H1 (cell line): ENCODE data around the gene ABHD4. TPM values are rescaled to one million over a fixed set of nuclear protein-coding genes. Genes with fewer than 3 reads are reported as not detected.
A peak's percentile ranks its signal among the peaks of the same experiment; 100 is the strongest.

Experiments used
- BACH1 ChIP-seq: IDR thresholded peaks from 2 replicates; pipeline ENCODE4 v1.6.1; 2012; ENCODE audit warnings: low read length, improper control_type of control experiment
- JUND ChIP-seq: IDR thresholded peaks from 2 replicates; pipeline ENCODE4 v1.6.1; 2011; ENCODE audit warnings: mild to moderate bottlenecking, improper control_type of control experiment, low read length
- MAX ChIP-seq: IDR thresholded peaks from 2 replicates; pipeline ENCODE4 v1.6.1; 2012; ENCODE audit warnings: inconsistent platforms
- RAD21 ChIP-seq, 2 experiments: IDR thresholded peaks in 1 of 2; conservative IDR thresholded peaks in 1 of 2; 2 replicates each; pipeline ENCODE4 v1.6.1; 2011; ENCODE audit warnings: low read depth in 2 of 2, low read length in 2 of 2, improper control_type of control experiment in 1 of 2, inconsistent platforms in 1 of 2, mild to moderate bottlenecking in 1 of 2, moderate library complexity in 1 of 2
- RNF2 ChIP-seq: fragments of 200-900, 300-1000 bp; sonication (generic); IDR thresholded peaks from 2 replicates; pipeline ENCODE4 v1.7.1; 2016; ENCODE audit warnings: borderline replicate concordance, low read depth, mild to moderate bottlenecking, antibody characterized with exemption, low read length; ENCODE audit not compliant: poor library complexity, severe bottlenecking; ENCODE audit errors: missing control alignments
- SIRT6 ChIP-seq: IDR thresholded peaks from one replicate; pipeline ENCODE4 v1.7.1; 2012; ENCODE audit warnings: low read length, inconsistent platforms
- SP2 ChIP-seq: IDR thresholded peaks from 2 replicates; pipeline ENCODE4 v1.6.1; 2012; ENCODE audit warnings: mild to moderate bottlenecking, low read length, inconsistent platforms
- SP4 ChIP-seq: IDR thresholded peaks from 2 replicates; pipeline ENCODE4 v1.6.1; 2012; ENCODE audit warnings: low read length, inconsistent platforms
- TBP ChIP-seq: IDR thresholded peaks from 2 replicates; pipeline ENCODE4 v1.6.1; 2011; ENCODE audit warnings: low read depth, low read length, improper control_type of control experiment
- ZNF274 ChIP-seq: IDR thresholded peaks from 2 replicates; pipeline ENCODE4 v1.7.0; 2012; ENCODE audit warnings: low read length, borderline replicate concordance; ENCODE audit errors: extremely low read depth
- polyA plus RNA-seq, 7 experiments: library from polyadenylated mRNA; depleted of rRNA in 3 of 7; stranded (reverse) in 5 of 7; unstranded in 2 of 7; fragments of >200 nt in 5 of 7; fragments of 200-250 nt in 2 of 7; gene quantifications; 1 replicate in 5 of 7; 2 replicates in 1 of 7; 4 replicates in 1 of 7; pipeline versions ENCODE4 v1.2.1 to v1.2.3, GENCODE V29; 2011 to 2013; ENCODE audit warnings: missing spikeins in 2 of 7, mixed read lengths in 2 of 7
- total RNA-seq: library from RNA; stranded (reverse); fragmentation: NEBNext Ultra II Directional; extraction: Animal tissue kit (Norgen Biotek cat#: 25700); gene quantifications from 2 replicates; pipeline ENCODE4 v1.2.1, GENCODE V29; 2021

Gene ABHD4
- total and polyA plus RNA-seq, 2 of the 8 experiments (the other 6 are each of a cell fraction or from before 2014, with no cell fraction given): 32.4 to 42.9 TPM

- TF ChIP-seq SP2 (no peak), MAX (no peak), JUND (no peak), TBP (peak; percentile 71), ZNF274 (no peak), BACH1 (no peak), SP4 (no peak), RAD21 (IDR thresholded peaks at IDR 0.05 in 1 of 2, conservative IDR thresholded peaks at IDR 0.05 in 1 of 2; ENCODE audit: low read depth in 2 of 2, low read length in 2 of 2) (no peak), SIRT6 (no peak), RNF2 (no peak)
- TF ChIP-seq, all 59 proteins: peak for 15
Measured at GRCh38 chr14:22589096-22589839, 8.8 kb upstream of the ABHD4 start, which contains the start of gene DAD1 (continued).
